ENCODE results near the gene ARL5C.

DNA sequence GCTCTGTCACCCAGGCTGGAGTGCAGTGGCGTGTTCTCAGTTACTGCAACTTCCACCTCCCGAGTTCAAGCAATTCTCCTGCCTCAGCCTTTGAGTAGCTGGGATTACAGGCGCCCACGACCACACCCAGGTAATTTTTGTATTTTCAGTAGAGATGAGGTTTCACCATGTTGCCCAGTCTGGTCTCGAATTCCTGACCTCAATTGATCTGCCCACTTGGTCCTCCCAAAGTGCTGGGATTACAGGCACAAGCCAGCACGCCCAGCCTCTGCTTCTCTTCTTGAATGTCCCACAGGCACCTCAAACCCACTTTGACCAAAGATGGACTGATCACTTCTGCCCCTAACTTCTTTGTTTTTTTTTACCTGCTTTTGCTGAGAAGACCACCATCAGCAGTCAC is 4.6 kb upstream of the ARL5C start:
- TF ChIP-seq, protein P1, sequence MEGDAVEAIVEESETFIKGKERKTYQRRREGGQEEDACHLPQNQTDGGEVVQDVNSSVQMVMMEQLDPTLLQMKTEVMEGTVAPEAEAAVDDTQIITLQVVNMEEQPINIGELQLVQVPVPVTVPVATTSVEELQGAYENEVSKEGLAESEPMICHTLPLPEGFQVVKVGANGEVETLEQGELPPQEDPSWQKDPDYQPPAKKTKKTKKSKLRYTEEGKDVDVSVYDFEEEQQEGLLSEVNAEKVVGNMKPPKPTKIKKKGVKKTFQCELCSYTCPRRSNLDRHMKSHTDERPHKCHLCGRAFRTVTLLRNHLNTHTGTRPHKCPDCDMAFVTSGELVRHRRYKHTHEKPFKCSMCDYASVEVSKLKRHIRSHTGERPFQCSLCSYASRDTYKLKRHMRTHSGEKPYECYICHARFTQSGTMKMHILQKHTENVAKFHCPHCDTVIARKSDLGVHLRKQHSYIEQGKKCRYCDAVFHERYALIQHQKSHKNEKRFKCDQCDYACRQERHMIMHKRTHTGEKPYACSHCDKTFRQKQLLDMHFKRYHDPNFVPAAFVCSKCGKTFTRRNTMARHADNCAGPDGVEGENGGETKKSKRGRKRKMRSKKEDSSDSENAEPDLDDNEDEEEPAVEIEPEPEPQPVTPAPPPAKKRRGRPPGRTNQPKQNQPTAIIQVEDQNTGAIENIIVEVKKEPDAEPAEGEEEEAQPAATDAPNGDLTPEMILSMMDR (conservative IDR thresholded peaks at IDR 0.05), result no peak
- no peak for TF ChIP-seq ZFX (IDR thresholded peaks at IDR 0.05)
